RWPE2 (cell line): Measurements from ENCODE around the gene VWA2.
A peak's percentile ranks its signal among the peaks of the same experiment; 100 is the strongest.

ENCODE experiments used
- ATAC-seq: fragments of 200-7000 bp; cut with Tn5 transposase; 3 replicates; pipeline ENCODE4 v1.9.1; 2021; ENCODE audit warnings: low read depth
- DNase-seq: peaks from one replicate; pipeline ENCODE4 v3.0.0-alpha.2; 2020; ENCODE audit warnings: low spot score
- H3K27ac ChIP-seq: fragments of 450-650 bp; 2 replicates; pipeline ENCODE4 v1.5.1; 2017; ENCODE audit warnings: mild to moderate bottlenecking; ENCODE audit not compliant: poor library complexity, severe bottlenecking
- H3K27me3 ChIP-seq: fragments of 250-450 bp; sonication (Bioruptor Pico); 2 replicates; pipeline ENCODE4 v1.5.1; 2021; ENCODE audit warnings: mild to moderate bottlenecking, moderate library complexity; ENCODE audit not compliant: insufficient read depth, poor library complexity, severe bottlenecking
- H3K36me3 ChIP-seq: fragments of 250-450 bp; sonication (Bioruptor Pico); 2 replicates; pipeline ENCODE4 v1.5.1; 2020; ENCODE audit warnings: low read depth, mild to moderate bottlenecking, moderate library complexity
- H3K4me1 ChIP-seq: fragments of 250-450 bp; sonication (Bioruptor Pico); 2 replicates; pipeline ENCODE4 v1.5.1; 2021; ENCODE audit warnings: mild to moderate bottlenecking, moderate library complexity; ENCODE audit not compliant: insufficient read depth, poor library complexity, severe bottlenecking
- H3K4me3 ChIP-seq: fragments of 250-450 bp; sonication (Bioruptor Pico); 2 replicates; pipeline ENCODE4 v1.5.1; 2021; ENCODE audit warnings: mild to moderate bottlenecking, moderate library complexity; ENCODE audit not compliant: severe bottlenecking
- H3K9me3 ChIP-seq: fragments of 250-450 bp; sonication (Bioruptor Pico); 2 replicates; pipeline ENCODE4 v1.5.1; 2021; ENCODE audit warnings: mild to moderate bottlenecking, moderate library complexity; ENCODE audit not compliant: severe bottlenecking
- CTCF ChIP-seq: fragments of 450-650 bp; IDR thresholded peaks from one replicate; pipeline ENCODE4 v1.5.1; 2017; ENCODE audit warnings: mild to moderate bottlenecking, moderate library complexity; ENCODE audit not compliant: poor library complexity, severe bottlenecking

The VWA2 gene

GRCh38 chr10:114239117-114239993 is at the start of gene VWA2:
TSS of gene VWA2 (plus strand) at chr10:114239254. CDS start at chr10:114248714, 9,460 bp downstream.
- peaks cover 17% of the 10 kb centered on the region for H3K4me1 ChIP-seq
- H3K27ac ChIP-seq = no peak within 1 kb of the TSS
- TF ChIP-seq CTCF = peak; percentile 60
- H3K4me3 ChIP-seq = peak within 1 kb of the TSS; percentile 34
- no peaks in the 10 kb centered on the region for H3K9me3 ChIP-seq
- DNase-seq (no peak), ATAC-seq (peak; percentile 72)
- no peaks in the 10 kb centered on the region for H3K36me3 ChIP-seq
- no peaks in the 10 kb centered on the region for H3K27me3 ChIP-seq

- TF ChIP-seq CTCF = no peak
- Histone ChIP-seq H3K36me3 (no peaks in the 10 kb centered on the region), H3K27ac (no peak overlapping the region), H3K4me3 (no peak overlapping the region), H3K9me3 (no peaks in the 10 kb centered on the region), H3K4me1 (no peaks in the 10 kb centered on the region), H3K27me3 (no peaks in the 10 kb centered on the region)
- DNase-seq = no peak
- ATAC-seq = no peak
These were observed 49.4 kb upstream of the VWA2 start for GRCh38 chr10:114189700-114190099.

- no peak for DNase-seq
- ATAC-seq = peak; percentile 79
- Histone ChIP-seq H3K4me1 (peaks cover 5% of the 10 kb centered on the region), H3K27me3 (no peaks in the 10 kb centered on the region), H3K27ac (no peak overlapping the region), H3K36me3 (no peaks in the 10 kb centered on the region), H3K4me3 (no peak overlapping the region), H3K9me3 (no peaks in the 10 kb centered on the region)
- no peak for TF ChIP-seq CTCF
These were observed 44.0 kb upstream of the VWA2 start for GRCh38 chr10:114195079-114195478.

GRCh38 chr10:114199239-114199638 is 39.8 kb upstream of the VWA2 start:
- no peak for ATAC-seq
- Histone ChIP-seq H3K4me3 (no peak overlapping the region), H3K27ac (no peak overlapping the region), H3K27me3 (no peaks in the 10 kb centered on the region), H3K36me3 (no peaks in the 10 kb centered on the region), H3K9me3 (no peaks in the 10 kb centered on the region), H3K4me1 (peaks cover 5% of the 10 kb centered on the region)
- TF ChIP-seq CTCF = no peak
- no peak for DNase-seq

GRCh38 chr10:114202812-114203211 is 36.2 kb upstream of the VWA2 start:
- H3K4me1 ChIP-seq = no peaks in the 10 kb centered on the region
- no peaks in the 10 kb centered on the region for H3K9me3 ChIP-seq
- no peaks in the 10 kb centered on the region for H3K36me3 ChIP-seq
- no peak for DNase-seq
- no peak overlapping the region for H3K27ac ChIP-seq
- no peaks in the 10 kb centered on the region for H3K27me3 ChIP-seq
- no peak for ATAC-seq
- TF ChIP-seq CTCF = no peak
- H3K4me3 ChIP-seq = no peak overlapping the region
